NT2/D1 (cell line): ENCODE data around the gene ENTREP3.

Source experiments
- SUZ12 ChIP-seq: IDR thresholded peaks from 2 replicates; pipeline ENCODE4 v1.6.1; 2011; ENCODE audit not compliant: insufficient read length, insufficient read depth; ENCODE audit errors: extremely low read depth
- YY1 ChIP-seq: IDR thresholded peaks from 2 replicates; pipeline ENCODE4 v1.6.1; 2011; ENCODE audit not compliant: insufficient read length, insufficient read depth
- ZNF274 ChIP-seq: IDR thresholded peaks from 2 replicates; pipeline ENCODE4 v1.6.1; 2011; ENCODE audit warnings: mild to moderate bottlenecking, low read depth, low read length

DNA sequence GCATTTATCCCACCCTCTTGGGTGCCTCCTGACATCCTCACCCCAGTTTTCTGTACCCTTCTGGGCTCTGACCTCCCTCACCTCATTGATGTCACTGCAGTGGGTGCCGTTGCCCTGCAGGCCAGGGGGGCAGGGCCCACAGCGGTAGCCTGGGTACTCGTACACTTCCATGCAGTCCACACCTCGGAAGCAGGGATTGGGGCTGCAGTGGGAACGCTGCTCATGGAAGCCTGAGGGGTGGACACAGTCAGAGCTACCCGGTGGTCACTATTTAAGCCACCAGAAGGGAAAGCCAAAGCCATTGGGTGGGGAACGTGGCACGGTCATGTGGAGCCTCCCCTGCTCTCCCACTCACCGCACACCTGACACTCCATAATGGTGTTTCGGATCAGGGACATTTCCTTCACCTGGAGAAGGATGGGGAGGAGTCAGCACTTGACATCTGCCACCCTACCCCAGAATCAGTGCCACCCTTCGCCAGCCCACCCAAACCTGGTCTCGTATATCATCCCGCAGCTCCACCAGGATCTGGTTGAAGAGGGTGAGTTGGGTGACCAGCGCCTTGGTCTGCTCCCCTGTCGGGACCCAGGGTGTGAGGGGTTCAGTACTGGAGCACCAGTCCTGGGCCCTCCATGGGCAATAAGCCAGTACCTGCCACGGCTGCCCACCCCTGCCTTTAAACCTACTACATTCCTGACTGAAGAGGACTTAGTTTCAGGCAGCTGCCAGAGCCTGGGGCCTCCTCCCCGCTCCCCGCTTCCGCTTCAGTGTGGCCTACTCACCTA is 52.4 kb downstream of the ENTREP3 start:
- TF ChIP-seq YY1 (no peak), ZNF274 (no peak), SUZ12 (no peak)
